SJSA1 (cell line): ENCODE measurements around the gene SF3B6. TPM values are rescaled to one million over a fixed set of nuclear protein-coding genes. Genes with fewer than 3 reads are reported as not detected.
A peak's percentile ranks its signal among the peaks of the same experiment; 100 is the strongest.

ENCODE experiments used
- DNase-seq, 2 experiments: peaks; one replicate each; pipeline ENCODE4 v3.0.0-alpha.2; 2015 to 2020; ENCODE audit warnings: low spot score in 2 of 2, low read depth in 1 of 2
- H3K27ac ChIP-seq: fragments of 250-450 bp; sonication (Bioruptor Pico); 2 replicates; pipeline ENCODE4 v1.5.1; 2020; ENCODE audit warnings: mild to moderate bottlenecking, moderate library complexity
- H3K27me3 ChIP-seq: fragments of 250-450 bp; sonication (Bioruptor Pico); replicated peaks from 2 replicates; pipeline ENCODE4 v1.5.1; 2020; ENCODE audit warnings: mild to moderate bottlenecking, moderate library complexity
- H3K36me3 ChIP-seq: fragments of 250-450 bp; sonication (Bioruptor Pico); 2 replicates; pipeline ENCODE4 v1.5.1; 2020; ENCODE audit warnings: mild to moderate bottlenecking
- H3K4me1 ChIP-seq: fragments of 250-450 bp; sonication (Bioruptor Pico); replicated peaks from 2 replicates; pipeline ENCODE4 v1.6.1; 2021; ENCODE audit warnings: mild to moderate bottlenecking
- H3K4me3 ChIP-seq: fragments of 250-450 bp; sonication (Bioruptor Pico); 2 replicates; pipeline ENCODE4 v1.5.1; 2020; ENCODE audit warnings: mild to moderate bottlenecking
- H3K9me3 ChIP-seq: fragments of 250-450 bp; sonication (Bioruptor Pico); replicated peaks from 2 replicates; pipeline ENCODE4 v1.5.1; 2020; ENCODE audit warnings: mild to moderate bottlenecking
- total RNA-seq: library from RNA; depleted of rRNA; stranded (reverse); fragments of >200 nt; shearing (Covaris generic); gene quantifications from 2 replicates; pipeline ENCODE4 v1.2.3, GENCODE V29; 2014; rRNA removed

The SF3B6 gene
- total RNA-seq, 1 experiment from 2014 or later, result 274 TPM

DNA sequence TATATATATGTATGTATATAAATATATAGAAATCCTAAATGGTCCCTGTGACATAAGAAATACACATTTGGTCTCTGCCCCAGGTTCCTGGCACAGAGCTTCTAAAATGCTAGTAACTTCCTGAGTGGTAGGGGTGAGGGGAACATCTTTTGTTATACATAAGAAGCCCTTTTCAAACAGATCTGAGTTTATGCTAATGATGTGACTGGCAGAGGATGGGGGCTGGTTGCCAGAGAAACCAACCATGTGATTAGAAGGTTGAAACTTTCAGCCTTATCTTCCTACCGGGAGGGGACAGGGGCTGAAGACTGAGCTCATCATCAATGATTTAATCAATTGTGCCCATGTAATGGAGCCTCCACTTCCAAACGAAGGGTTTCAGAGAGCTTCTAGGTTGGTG, 49.9 kb downstream of the SF3B6 start:
- Histone ChIP-seq H3K27me3 (no peaks in the 10 kb centered on the region), H3K27ac (no peak overlapping the region), H3K9me3 (no peaks in the 10 kb centered on the region; the same call in 1 of the 2 replicates), H3K36me3 (peaks cover 82% of the 10 kb centered on the region), H3K4me1 (peaks cover 11% of the 10 kb centered on the region), H3K4me3 (no peak overlapping the region)
- DNase-seq, result peak in 1 of 2 experiments; percentile 7

DNA sequence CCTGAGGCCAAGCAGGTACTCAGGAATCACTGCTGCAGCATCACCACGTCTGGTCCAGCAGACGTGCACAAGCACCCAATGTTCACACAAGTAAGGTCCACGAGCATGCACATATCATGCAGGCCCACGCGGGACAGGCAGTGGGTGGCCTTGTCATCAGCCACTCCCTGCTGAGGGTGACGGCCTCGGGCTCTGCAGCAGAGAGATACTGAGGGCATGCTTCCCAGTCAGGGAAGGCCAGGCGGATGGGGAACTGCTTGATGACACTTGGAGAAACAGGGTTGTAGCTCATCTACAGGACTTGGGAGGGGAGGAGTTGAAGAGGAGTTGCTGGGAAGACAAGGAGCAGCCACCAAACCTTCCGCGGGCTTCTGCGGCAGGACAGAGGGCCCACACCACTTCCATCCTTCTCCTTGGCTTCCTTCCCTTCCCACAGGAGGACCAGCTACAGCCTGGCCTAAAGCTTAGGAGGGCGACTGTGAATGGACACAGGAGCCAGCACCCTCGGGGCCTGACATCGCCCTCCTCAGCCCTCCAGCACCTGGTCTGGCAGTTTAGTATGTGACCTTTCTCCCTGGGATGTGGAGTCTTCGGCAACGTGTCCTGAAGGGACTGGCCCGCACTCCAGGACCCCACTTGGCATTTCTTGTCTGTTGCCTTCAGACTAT, 51.0 kb downstream of the SF3B6 start:
- Histone ChIP-seq H3K9me3 (no peaks in the 10 kb centered on the region; the same call in 1 of the 2 replicates), H3K27me3 (no peaks in the 10 kb centered on the region), H3K36me3 (peaks cover 72% of the 10 kb centered on the region), H3K4me1 (peaks cover under 1% of the 10 kb centered on the region), H3K27ac (no peak overlapping the region), H3K4me3 (no peak overlapping the region)
- DNase-seq, result peak in 1 of 2 experiments; percentile 25

DNA sequence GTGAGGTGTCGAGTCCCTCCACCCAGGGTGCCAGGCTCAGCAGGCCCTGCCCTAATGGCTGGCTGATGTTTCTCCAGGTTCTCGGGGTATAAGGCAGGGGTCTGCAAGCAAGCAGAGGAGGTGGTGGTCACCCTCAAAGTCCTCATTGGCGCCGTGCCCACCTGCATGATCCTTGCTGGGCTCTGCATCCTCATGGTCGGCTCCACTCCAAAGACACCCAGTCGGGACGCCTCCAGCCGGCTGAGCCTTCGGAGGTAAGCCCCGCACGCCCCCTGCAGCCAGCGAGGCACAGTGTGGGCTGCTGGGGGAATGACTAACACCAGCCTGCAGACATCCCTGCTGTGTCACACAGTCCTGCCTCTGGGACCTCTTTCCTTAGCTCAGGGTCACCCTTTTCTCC, 52.1 kb downstream of the SF3B6 start:
- H3K4me3 ChIP-seq, result no peak overlapping the region
- peak in 1 of 2 experiments; percentile 63 for DNase-seq
- H3K27me3 ChIP-seq, result no peaks in the 10 kb centered on the region
- no peaks in the 10 kb centered on the region for H3K4me1 ChIP-seq
- no peak overlapping the region for H3K27ac ChIP-seq
- H3K36me3 ChIP-seq, result peaks cover 61% of the 10 kb centered on the region
- no peaks in the 10 kb centered on the region; the same call in 1 of the 2 replicates for H3K9me3 ChIP-seq

DNA sequence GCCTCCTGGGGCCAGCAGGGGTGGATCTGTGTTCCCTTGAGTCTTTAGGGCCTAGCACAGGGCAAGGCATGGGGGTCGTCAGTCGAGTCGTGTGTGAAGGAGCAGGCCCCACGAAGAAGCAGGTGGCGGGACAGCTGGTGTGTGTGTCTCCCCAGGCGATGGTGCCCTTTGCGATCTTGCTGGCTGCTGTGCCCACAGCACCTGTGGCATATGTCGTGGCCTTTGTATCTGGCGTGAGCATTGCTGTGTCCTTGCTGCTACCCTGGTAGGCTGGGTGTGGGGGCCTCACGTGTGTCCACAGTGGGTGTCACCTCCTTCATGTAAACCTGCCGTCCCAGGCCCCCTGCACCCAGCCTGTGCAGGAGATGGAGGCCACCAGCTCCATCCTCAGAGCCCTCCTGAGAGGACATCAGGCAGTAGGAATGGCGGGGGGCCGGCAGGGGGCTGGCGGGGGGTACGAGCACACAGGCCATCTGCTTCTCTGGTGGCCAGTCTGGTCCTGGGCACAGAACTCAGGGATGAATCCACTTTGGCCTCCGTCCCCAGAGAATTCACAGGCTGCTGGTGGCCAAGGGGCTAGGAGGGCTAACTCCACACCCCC, 53.1 kb downstream of the SF3B6 start:
- no peak for DNase-seq
- Histone ChIP-seq H3K4me3 (no peak overlapping the region), H3K27me3 (no peaks in the 10 kb centered on the region), H3K9me3 (no peaks in the 10 kb centered on the region; the same call in 1 of the 2 replicates), H3K36me3 (peaks cover 51% of the 10 kb centered on the region), H3K4me1 (no peaks in the 10 kb centered on the region), H3K27ac (no peak overlapping the region)

DNA sequence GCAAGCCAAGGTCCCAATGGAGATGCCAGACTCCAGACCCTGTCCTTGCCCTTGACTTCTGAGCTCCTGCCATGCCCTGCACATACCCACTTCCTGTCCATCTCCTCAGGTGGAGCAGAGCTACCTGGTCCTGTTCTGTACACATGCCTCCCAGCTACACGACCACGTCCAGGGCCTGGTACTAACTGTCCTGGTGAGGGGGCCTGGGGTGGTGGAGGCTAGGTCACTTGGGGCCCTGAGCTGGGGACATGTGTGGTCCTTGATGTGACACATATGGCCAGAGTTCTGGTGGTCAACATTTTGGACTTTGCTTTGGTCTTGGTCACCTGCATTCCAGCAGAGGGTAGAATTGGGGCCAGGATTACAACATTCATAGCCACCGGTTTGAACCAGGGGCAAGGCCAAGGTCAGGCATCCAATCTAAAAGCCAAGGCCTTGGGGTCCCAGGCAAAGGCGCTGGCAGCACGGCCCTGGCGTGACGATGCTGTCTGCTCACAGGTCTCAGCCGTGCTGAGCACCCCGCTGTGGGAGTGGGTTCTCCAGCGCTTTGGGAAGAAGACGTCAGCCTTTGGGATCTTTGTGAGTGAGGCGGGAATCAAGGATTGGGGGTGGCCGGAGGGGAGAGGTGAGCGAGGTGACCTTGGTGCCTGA, 53.7 kb downstream of the SF3B6 start:
- Histone ChIP-seq H3K4me1 (peaks cover under 1% of the 10 kb centered on the region; the same call in 1 of the 2 replicates), H3K27ac (no peak overlapping the region), H3K36me3 (peaks cover 48% of the 10 kb centered on the region), H3K4me3 (no peak overlapping the region), H3K27me3 (no peaks in the 10 kb centered on the region), H3K9me3 (no peaks in the 10 kb centered on the region; the same call in 1 of the 2 replicates)
- no peak for DNase-seq

DNA sequence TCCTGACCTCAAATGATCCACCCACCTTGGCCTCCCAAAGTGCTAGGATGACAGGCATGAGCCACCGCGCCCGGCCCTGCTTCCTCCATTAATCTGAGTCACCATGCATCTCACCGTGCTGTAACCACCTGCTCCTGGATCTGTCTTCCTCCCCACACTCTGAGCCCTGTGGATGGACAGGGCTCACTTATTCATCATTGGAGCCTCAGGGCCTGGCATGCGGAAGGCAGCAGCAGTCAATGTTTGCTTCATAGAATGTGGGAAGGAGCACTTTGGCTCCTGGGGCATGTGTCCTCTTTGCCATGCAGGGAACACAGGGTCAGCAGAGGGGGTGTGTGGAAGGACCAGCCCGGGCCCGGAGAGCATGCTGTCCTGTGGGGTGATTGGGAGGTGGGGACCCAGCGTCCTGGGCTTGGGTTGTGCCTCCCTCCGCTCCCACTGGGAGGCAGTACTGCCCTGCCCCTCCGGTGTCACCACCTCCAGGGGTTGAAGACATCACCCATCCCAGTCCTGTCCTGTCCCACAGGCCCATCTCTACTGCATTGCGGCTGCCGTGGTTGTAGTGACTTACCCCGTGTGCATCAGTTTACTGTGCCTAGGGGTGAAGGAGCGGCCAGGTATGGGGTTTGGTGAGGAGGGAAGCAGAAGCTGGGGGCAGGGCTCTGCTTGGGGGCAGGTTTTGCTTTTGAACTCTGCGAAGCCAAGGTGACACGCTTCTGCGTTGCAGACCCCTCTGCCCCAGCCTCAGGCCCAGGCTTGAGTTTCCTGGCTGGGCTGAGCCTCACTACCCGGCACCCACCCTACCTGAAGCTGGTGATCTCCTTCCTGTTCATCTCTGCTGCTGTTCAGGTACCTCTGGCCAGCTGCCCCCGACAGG, 54.8 kb downstream of the SF3B6 start:
- Histone ChIP-seq H3K27me3 (no peaks in the 10 kb centered on the region), H3K36me3 (peaks cover 41% of the 10 kb centered on the region), H3K27ac (no peak overlapping the region), H3K4me3 (no peak overlapping the region), H3K4me1 (peaks cover 11% of the 10 kb centered on the region), H3K9me3 (no peaks in the 10 kb centered on the region; the same call in 1 of the 2 replicates)
- no peak for DNase-seq

DNA sequence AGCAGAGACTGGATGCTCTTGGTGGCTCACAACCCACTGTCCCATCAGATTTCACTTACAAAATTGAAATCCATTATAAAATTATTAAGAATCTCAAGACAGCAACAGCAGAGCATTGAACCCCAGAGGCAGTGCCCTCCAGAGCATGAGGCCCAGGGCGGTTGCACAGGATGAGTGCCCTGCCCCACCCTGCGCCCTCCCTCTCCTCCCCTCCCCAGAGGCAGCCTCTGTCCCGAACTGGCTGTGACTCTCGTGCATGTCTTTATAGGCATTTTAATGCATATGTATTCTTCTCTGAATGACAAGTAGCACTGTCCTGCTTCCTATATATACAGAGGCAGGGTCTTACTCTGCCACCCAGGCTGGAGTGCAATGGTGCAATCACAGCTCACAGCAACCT, 55.9 kb downstream of the SF3B6 start:
- Histone ChIP-seq H3K27ac (no peak overlapping the region), H3K36me3 (peaks cover 34% of the 10 kb centered on the region), H3K27me3 (no peaks in the 10 kb centered on the region), H3K4me3 (no peak overlapping the region), H3K9me3 (no peaks in the 10 kb centered on the region; the same call in 1 of the 2 replicates), H3K4me1 (peaks cover 21% of the 10 kb centered on the region)
- DNase-seq, result no peak

DNA sequence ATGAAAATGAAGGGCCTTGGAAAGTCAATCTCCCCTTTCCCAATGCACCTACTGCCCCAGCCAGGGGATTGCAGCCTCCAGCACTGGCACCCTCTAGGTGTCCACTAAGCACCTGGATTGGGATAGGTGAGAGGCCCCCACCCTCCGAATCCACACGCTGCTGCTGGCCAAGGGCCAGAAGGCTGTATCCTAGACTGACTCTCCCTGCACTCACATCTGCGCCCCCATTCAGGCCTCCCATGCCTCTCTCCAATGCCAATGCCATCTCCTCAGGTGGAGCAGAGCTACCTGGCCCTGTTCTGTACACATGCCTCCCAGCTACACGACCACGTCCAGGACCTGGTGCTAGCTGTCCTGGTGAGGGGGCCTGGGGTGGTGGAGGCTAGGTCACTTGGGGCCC, 56.4 kb downstream of the SF3B6 start:
- Histone ChIP-seq H3K27me3 (no peaks in the 10 kb centered on the region), H3K27ac (no peak overlapping the region), H3K36me3 (peaks cover 31% of the 10 kb centered on the region), H3K9me3 (peaks cover 2% of the 10 kb centered on the region; the same call in 1 of the 2 replicates), H3K4me3 (no peak overlapping the region), H3K4me1 (peaks cover 26% of the 10 kb centered on the region)
- no peak for DNase-seq

DNA sequence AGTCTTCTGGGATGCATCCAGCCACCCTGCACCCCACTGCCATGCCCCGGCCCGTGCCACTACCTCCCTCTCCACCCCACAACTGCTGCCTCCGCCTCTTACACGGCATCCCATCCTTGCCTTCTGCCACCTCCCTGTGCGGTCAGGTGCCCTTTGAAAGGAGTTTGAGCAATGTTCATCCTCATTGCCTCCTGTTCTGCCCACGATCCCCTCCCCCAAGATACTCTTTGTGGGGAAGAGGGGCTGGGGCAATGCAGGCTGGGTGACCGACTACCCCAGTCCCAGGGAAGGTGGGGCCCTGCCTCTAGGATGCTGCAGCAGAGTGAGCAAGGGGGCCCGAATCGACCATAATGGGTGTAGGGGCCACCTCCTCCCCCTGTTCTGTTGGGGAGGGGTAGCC, 57.9 kb downstream of the SF3B6 start:
- no peak for DNase-seq
- Histone ChIP-seq H3K4me1 (peaks cover 28% of the 10 kb centered on the region), H3K27me3 (no peaks in the 10 kb centered on the region), H3K9me3 (peaks cover 2% of the 10 kb centered on the region; the same call in 1 of the 2 replicates), H3K4me3 (no peak overlapping the region), H3K27ac (no peak overlapping the region), H3K36me3 (peaks cover 16% of the 10 kb centered on the region)

DNA sequence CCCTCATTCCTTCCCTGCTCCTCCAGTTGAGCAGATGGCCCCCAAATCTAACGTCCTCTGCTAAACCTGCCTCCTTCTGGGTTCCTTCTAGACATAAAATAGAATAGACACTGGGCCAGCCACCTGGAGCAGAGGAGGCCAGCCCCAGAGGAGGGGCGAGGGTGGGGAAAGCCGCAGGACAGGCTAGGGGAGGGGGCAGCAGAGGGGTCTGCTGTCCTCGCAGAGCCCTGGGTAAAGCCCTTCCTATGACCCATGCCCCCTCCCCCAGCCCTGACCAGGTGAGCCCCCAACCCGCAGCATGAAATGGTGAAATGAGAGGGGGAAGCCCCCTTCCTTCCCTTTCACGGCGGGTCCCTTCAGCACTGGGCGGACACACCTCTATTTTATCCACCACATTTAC, 58.4 kb downstream of the SF3B6 start:
- Histone ChIP-seq H3K36me3 (peaks cover 12% of the 10 kb centered on the region), H3K27ac (no peak overlapping the region), H3K4me1 (peaks cover 28% of the 10 kb centered on the region), H3K27me3 (no peaks in the 10 kb centered on the region), H3K4me3 (no peak overlapping the region), H3K9me3 (peaks cover 2% of the 10 kb centered on the region; the same call in 1 of the 2 replicates)
- no peak for DNase-seq

Other genes starting within 250 kb of the SF3B6 start
- 6.7 and 13.5 TPM in 2 replicates for gene ATAD2B, start 149.2 kb downstream of the SF3B6 start, total RNA-seq
- 21.0 and 34.3 TPM in 2 replicates for gene UBXN2A, start 135.9 kb downstream of the SF3B6 start, total RNA-seq
- gene MFSD2B, start 66.2 kb downstream of the SF3B6 start, total RNA-seq, result not detected in 2 replicates
- gene WDCP, start 28.9 kb downstream of the SF3B6 start, total RNA-seq, result 18.0 and 18.5 TPM in 2 replicates
- 15.1 and 18.2 TPM in 2 replicates for gene FKBP1B, start 26.6 kb downstream of the SF3B6 start, total RNA-seq
- gene TP53I3, start 8.5 kb upstream of the SF3B6 start, total RNA-seq, result 8.1 and 19.6 TPM in 2 replicates
- gene PFN4, start 47.0 kb upstream of the SF3B6 start, total RNA-seq, result 0.29 and 0.69 TPM in 2 replicates
- gene FAM228B, start 47.1 kb upstream of the SF3B6 start, total RNA-seq, result 4.4 and 5.1 TPM in 2 replicates
- not detected in 2 replicates for gene FAM228A, start 98.7 kb upstream of the SF3B6 start, total RNA-seq